Body of pancreas (tissue), 4 donors: ENCODE results near the gene ZNF157.

Source experiments
- POLR2A ChIP-seq, 3 donors: fragments of 450-650 bp; IDR thresholded peaks; one replicate each; pipeline ENCODE4 v1.6.1; 2016; ENCODE audit warnings: antibody characterized with exemption in 3 of 3, mild to moderate bottlenecking in 2 of 3
- TF ChIP-seq, protein P1 (sequence below), 7 experiments: fragments of 450-650 bp in 4 of 7; fragments of 200-600 bp in 3 of 7; sonication (generic) in 3 of 7; IDR thresholded peaks; one replicate each; pipeline ENCODE4 v1.5.1; 2016 to 2019; ENCODE audit warnings: antibody characterized with exemption in 7 of 7

DNA sequence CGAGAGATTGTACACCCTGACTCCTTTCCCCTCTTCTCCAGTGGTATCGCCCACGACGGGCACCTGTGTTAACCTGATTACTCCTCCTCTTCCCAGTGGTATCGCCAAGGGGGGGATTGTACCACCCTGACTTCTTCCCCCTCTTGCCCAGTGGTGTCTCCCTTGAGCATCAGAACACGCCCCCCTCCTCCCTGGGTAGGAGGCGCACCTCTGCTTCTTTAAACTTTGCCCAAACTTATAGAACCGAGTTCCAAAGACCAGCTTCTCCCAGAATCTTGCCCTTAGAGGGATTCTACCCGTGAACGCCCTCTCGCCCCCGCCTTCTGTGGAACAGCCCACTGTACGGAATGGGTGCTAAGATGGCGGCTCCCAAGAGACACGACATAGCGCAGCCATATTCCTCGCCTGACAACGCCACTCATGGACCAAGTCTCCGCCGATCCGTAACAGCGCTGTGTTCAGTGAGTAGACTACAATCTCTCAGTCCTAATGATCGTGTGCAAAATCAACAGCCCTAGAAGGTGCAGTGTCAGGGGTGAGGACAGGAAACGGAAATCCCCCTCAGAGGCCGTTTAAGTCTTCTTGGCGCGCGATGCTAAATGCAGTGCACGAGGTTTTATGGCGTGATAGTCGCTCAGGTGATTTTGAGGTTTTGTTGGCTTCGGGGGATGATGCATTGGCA, 4.2 kb upstream of the ZNF157 start:
- TF ChIP-seq, protein P1, sequence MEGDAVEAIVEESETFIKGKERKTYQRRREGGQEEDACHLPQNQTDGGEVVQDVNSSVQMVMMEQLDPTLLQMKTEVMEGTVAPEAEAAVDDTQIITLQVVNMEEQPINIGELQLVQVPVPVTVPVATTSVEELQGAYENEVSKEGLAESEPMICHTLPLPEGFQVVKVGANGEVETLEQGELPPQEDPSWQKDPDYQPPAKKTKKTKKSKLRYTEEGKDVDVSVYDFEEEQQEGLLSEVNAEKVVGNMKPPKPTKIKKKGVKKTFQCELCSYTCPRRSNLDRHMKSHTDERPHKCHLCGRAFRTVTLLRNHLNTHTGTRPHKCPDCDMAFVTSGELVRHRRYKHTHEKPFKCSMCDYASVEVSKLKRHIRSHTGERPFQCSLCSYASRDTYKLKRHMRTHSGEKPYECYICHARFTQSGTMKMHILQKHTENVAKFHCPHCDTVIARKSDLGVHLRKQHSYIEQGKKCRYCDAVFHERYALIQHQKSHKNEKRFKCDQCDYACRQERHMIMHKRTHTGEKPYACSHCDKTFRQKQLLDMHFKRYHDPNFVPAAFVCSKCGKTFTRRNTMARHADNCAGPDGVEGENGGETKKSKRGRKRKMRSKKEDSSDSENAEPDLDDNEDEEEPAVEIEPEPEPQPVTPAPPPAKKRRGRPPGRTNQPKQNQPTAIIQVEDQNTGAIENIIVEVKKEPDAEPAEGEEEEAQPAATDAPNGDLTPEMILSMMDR (IDR thresholded peaks at IDR 0.05) = no peak
- TF ChIP-seq POLR2A (IDR thresholded peaks at IDR 0.05) = peak in 1 of 3 donors; percentile 11
